IMR-90 (cell line): ENCODE data around the gene DGKE. TPM values are rescaled to one million over a fixed set of nuclear protein-coding genes. Genes with fewer than 3 reads are reported as not detected.

Experiments
- ATAC-seq: fragments of 200-7000 bp; cut with Tn5 transposase; 2 replicates; pipeline ENCODE4 v1.9.1; 2020; ENCODE audit warnings: low read depth, mild to moderate bottlenecking, moderate library complexity
- BruUV-seq: library from RNA; stranded (reverse); fragments of 400-500 nt; replicated peaks from 2 replicates; lab custom pipeline; 2021; lab: Mats Ljungman, UMichigan
- CTCF ChIA-PET: fragments of 300-600 bp; formaldehyde crosslinking; extraction: SDS; loops from one replicate; lab custom pipeline; 2021; ENCODE audit warnings: antibody characterized with exemption; lab: Yijun Ruan, JAX
- POLR2A ChIA-PET: fragments of 300-600 bp; sonication (Branson Sonifier 250); formaldehyde crosslinking; loops from one replicate; lab custom pipeline; 2022; ENCODE audit warnings: antibody characterized with exemption; ENCODE audit not compliant: unreplicated experiment; lab: Charles Lee
- DNase-seq: peaks from one replicate; pipeline ENCODE4 v3.0.0; 2013
- H2AFZ ChIP-seq: replicated peaks from 2 replicates; pipeline ENCODE3; 2013; ENCODE audit warnings: low read length, mild to moderate bottlenecking; ENCODE audit not compliant: poor library complexity
- H2AK5ac ChIP-seq: 2 replicates; pipeline ENCODE4 v1.6.1; 2013; ENCODE audit warnings: low read depth, low read length, inconsistent platforms
- H2AK9ac ChIP-seq: replicated peaks from 2 replicates; pipeline ENCODE3; 2013; ENCODE audit warnings: mild to moderate bottlenecking, low read depth, low read length, moderate library complexity; ENCODE audit not compliant: poor library complexity
- H2BK120ac ChIP-seq: 2 replicates; pipeline ENCODE4 v1.6.1; 2013; ENCODE audit warnings: low read depth, low read length, inconsistent platforms
- H2BK15ac ChIP-seq: 3 replicates; pipeline ENCODE4 v1.6.1; 2013; ENCODE audit warnings: low read depth, low read length, inconsistent platforms
- H2BK20ac ChIP-seq: 2 replicates; pipeline ENCODE4 v1.6.1; 2013; ENCODE audit warnings: low read depth, mild to moderate bottlenecking, inconsistent platforms, low read length, moderate library complexity
- H2BK5ac ChIP-seq: 2 replicates; pipeline ENCODE4 v1.6.1; 2013; ENCODE audit warnings: mild to moderate bottlenecking, low read depth, low read length, inconsistent platforms; ENCODE audit not compliant: poor library complexity, severe bottlenecking
- H3K14ac ChIP-seq: replicated peaks from 2 replicates; pipeline ENCODE4 v1.6.1; 2013; ENCODE audit warnings: low read depth, low read length, inconsistent platforms
- H3K18ac ChIP-seq: 2 replicates; pipeline ENCODE4 v1.6.1; 2013; ENCODE audit warnings: low read depth, low read length, control low read depth
- H3K23ac ChIP-seq: 2 replicates; pipeline ENCODE4 v1.6.1; 2013; ENCODE audit warnings: low read depth, low read length, inconsistent platforms
- H3K27ac ChIP-seq: 2 replicates; pipeline ENCODE4 v1.5.1; 2013; ENCODE audit warnings: mild to moderate bottlenecking, control low read depth, low read length; ENCODE audit not compliant: insufficient read depth
- H3K27me3 ChIP-seq: 2 replicates; pipeline ENCODE4 v1.6.1; 2013; ENCODE audit warnings: low read length; ENCODE audit not compliant: control insufficient read depth, insufficient read depth
- H3K36me3 ChIP-seq: 2 replicates; pipeline ENCODE4 v1.6.1; 2013; ENCODE audit warnings: low read length, mixed read lengths; ENCODE audit not compliant: control insufficient read depth, insufficient read depth
- H3K4ac ChIP-seq: 2 replicates; pipeline ENCODE4 v1.6.1; 2013; ENCODE audit warnings: low read depth, low read length, inconsistent platforms
- H3K4me1 ChIP-seq: 2 replicates; pipeline ENCODE4 v1.6.1; 2013; ENCODE audit warnings: low read length, mixed read lengths; ENCODE audit not compliant: control insufficient read depth, insufficient read depth
- H3K4me2 ChIP-seq: 2 replicates; pipeline ENCODE4 v1.6.1; 2013; ENCODE audit warnings: low read depth, mild to moderate bottlenecking, control low read depth, low read length, moderate library complexity
- H3K4me3 ChIP-seq: 2 replicates; pipeline ENCODE4 v1.5.1; 2013; ENCODE audit warnings: low read depth, mild to moderate bottlenecking, control low read depth, low read length, moderate library complexity; ENCODE audit not compliant: insufficient read depth
- H3K56ac ChIP-seq: 2 replicates; pipeline ENCODE4 v1.6.1; 2013; ENCODE audit warnings: low read length, inconsistent platforms; ENCODE audit not compliant: insufficient read depth; ENCODE audit errors: extremely low read depth
- H3K79me1 ChIP-seq, 2 experiments: 2 replicates each; pipeline ENCODE4 v1.6.1; 2013; ENCODE audit warnings: low read length in 2 of 2, inconsistent platforms in 1 of 2, low read depth in 1 of 2
- H3K9ac ChIP-seq: 2 replicates; pipeline ENCODE4 v1.6.1; 2013; ENCODE audit warnings: low read depth, low read length, control low read depth
- H3K9me1 ChIP-seq: 2 replicates; pipeline ENCODE4 v1.6.1; 2013; ENCODE audit warnings: low read length, inconsistent platforms; ENCODE audit not compliant: insufficient read depth
- H3K9me3 ChIP-seq: 2 replicates; pipeline ENCODE4 v1.6.1; 2013; ENCODE audit warnings: low read length; ENCODE audit not compliant: control insufficient read depth, insufficient read depth
- H4K20me1 ChIP-seq: 2 replicates; pipeline ENCODE4 v1.6.1; 2013; ENCODE audit warnings: low read length, inconsistent platforms; ENCODE audit not compliant: insufficient read depth
- H4K5ac ChIP-seq: 2 replicates; pipeline ENCODE4 v1.6.1; 2013; ENCODE audit warnings: mild to moderate bottlenecking, low read depth, low read length, control low read depth
- H4K8ac ChIP-seq, 2 experiments: 2 replicates each; pipeline ENCODE4 v1.6.1; 2013; ENCODE audit warnings: low read depth in 2 of 2, low read length in 2 of 2, control low read depth in 1 of 2, inconsistent platforms in 1 of 2
- H4K91ac ChIP-seq: 2 replicates; pipeline ENCODE4 v1.6.1; 2013; ENCODE audit warnings: low read depth, low read length, inconsistent platforms; ENCODE audit not compliant: insufficient read depth
- CEBPB ChIP-seq: IDR thresholded peaks from 2 replicates; pipeline ENCODE4 v1.6.1; 2012; ENCODE audit warnings: low read depth, low read length, improper control_type of control experiment
- CHD1 ChIP-seq: IDR thresholded peaks from 2 replicates; pipeline ENCODE4 v1.6.1; 2012; ENCODE audit warnings: low read depth, low read length, improper control_type of control experiment
- FOS ChIP-seq: fragments of 150-350 bp; IDR thresholded peaks from 2 replicates; pipeline ENCODE4 v1.6.1; 2016; ENCODE audit warnings: low read depth, low read length
- MAFK ChIP-seq: IDR thresholded peaks from 2 replicates; pipeline ENCODE4 v1.6.1; 2012; ENCODE audit warnings: low read depth, low read length, improper control_type of control experiment
- MAZ ChIP-seq: IDR thresholded peaks from 2 replicates; pipeline ENCODE4 v1.6.1; 2012; ENCODE audit warnings: low read depth, mild to moderate bottlenecking, low read length, improper control_type of control experiment, moderate library complexity, borderline replicate concordance
- MXI1 ChIP-seq: IDR thresholded peaks from 2 replicates; pipeline ENCODE4 v1.6.1; 2012; ENCODE audit warnings: low read depth, mild to moderate bottlenecking, low read length, moderate library complexity, borderline replicate concordance
- NFE2L2 ChIP-seq: fragments of 150-350 bp; IDR thresholded peaks from 2 replicates; pipeline ENCODE4 v1.6.1; 2016; ENCODE audit warnings: low read depth, mild to moderate bottlenecking, low read length
- POLR2A ChIP-seq: IDR thresholded peaks from 2 replicates; pipeline ENCODE4 v1.6.1; 2012; ENCODE audit warnings: mild to moderate bottlenecking, low read depth, low read length
- RCOR1 ChIP-seq: IDR thresholded peaks from 2 replicates; pipeline ENCODE4 v1.6.1; 2012; ENCODE audit warnings: mild to moderate bottlenecking, low read length, improper control_type of control experiment; ENCODE audit not compliant: insufficient replicate concordance
- RFX5 ChIP-seq: IDR thresholded peaks from 2 replicates; pipeline ENCODE4 v1.8.0; 2012; ENCODE audit warnings: low read depth, mild to moderate bottlenecking, low read length, moderate library complexity
- SMC3 ChIP-seq: fragments of 150-350 bp; IDR thresholded peaks from 2 replicates; pipeline ENCODE4 v1.6.1; 2016; ENCODE audit warnings: low read depth, mild to moderate bottlenecking, antibody characterized with exemption, low read length, moderate library complexity
- WGBS, 2 experiments: methylation state at CpG; one replicate each; pipeline versions ENCODE4 v1.1.5 to v1.1.7; 2013; ENCODE audit warnings: missing lambda C conversion rate in 2 of 2; ENCODE audit not compliant: insufficient read length in 1 of 2; ENCODE audit errors: extremely low coverage in 2 of 2; 5-methylcytosine and 5-hydroxymethylcytosine counted together
- dilution Hi-C: fragments of 300-500 bp; cut with HindIII; formaldehyde crosslinking; loops from one replicate; pipeline ENCODE4 v1.14.3; 2018; ENCODE audit warnings: low sequenced_read_pairs; ENCODE audit not compliant: unreplicated experiment
- in situ Hi-C: fragments of 300-500 bp; cut with MboI; formaldehyde crosslinking; loops from 3 replicates; pipeline ENCODE4 v1.14.3; 2019; ENCODE audit warnings: low sequenced_read_pairs, inconsistent platforms, mixed read lengths
- intact Hi-C: fragments of 100-400 bp; cut with micrococcal nuclease; formaldehyde crosslinking; loops from 2 replicates; pipeline ENCODE4 v1.10.0; 2022
- polyA plus RNA-seq, 3 experiments: library from polyadenylated mRNA; depleted of rRNA; stranded (reverse); fragments of >200 nt; gene quantifications; 2 replicates each; pipeline ENCODE4 v1.2.3, GENCODE V29; 2012; ENCODE audit warnings: low replicate concordance in 1 of 3
- total RNA-seq: library from RNA; depleted of rRNA; stranded (reverse); fragments of >200 nt; gene quantifications from 2 replicates; pipeline ENCODE4 v1.2.3, GENCODE V29; 2012
- TF ChIP-seq, protein P1 (sequence below): fragments of 150-350 bp; IDR thresholded peaks from 2 replicates; pipeline ENCODE4 v1.6.1; 2016; ENCODE audit warnings: low read depth, mild to moderate bottlenecking, low read length, moderate library complexity, borderline replicate concordance
- TF ChIP-seq, protein P2 (sequence below): conservative IDR thresholded peaks from 2 replicates; pipeline ENCODE4 v1.5.1; 2012; ENCODE audit warnings: mild to moderate bottlenecking, low read depth, low read length, improper control_type of control experiment
- TF ChIP-seq, protein P3 (sequence below): fragments of 150-350 bp; IDR thresholded peaks from 2 replicates; pipeline ENCODE4 v1.6.1; 2017; ENCODE audit warnings: mild to moderate bottlenecking, antibody characterized with exemption, low read length, low read depth

The DGKE gene
- total and polyA plus RNA-seq, 2 of the 4 experiments (the other 2 are of a cell fraction): 3.9 to 5.0 TPM

DNA sequence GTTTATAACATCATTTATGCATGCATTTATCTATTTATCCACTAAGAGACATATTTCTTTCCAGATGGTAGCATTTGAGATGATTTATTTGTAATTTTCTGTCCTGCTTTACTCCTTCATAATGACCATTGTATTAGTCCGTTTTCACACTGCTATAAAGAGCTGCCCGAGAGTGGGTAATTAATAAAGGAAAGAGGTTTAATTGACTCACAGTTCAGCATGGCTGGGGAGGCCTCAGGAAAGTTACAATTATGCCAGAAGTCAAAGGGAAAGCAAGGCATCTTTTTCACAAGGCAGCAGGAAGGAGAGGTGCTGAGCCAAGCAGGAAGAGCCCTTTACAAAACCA, 51.3 kb downstream of the DGKE start:
- Histone ChIP-seq H2AK9ac (no peak overlapping the region), H2BK120ac (no peak overlapping the region), H3K27ac (no peak overlapping the region), H3K4me3 (no peak overlapping the region), H3K18ac (no peak overlapping the region), H3K9ac (no peak overlapping the region), H2BK15ac (no peak overlapping the region), H3K56ac (no peak overlapping the region), H4K20me1 (no peaks in the 10 kb centered on the region), H3K23ac (no peak overlapping the region), H4K8ac (no peak overlapping the region), H3K4me2 (no peak overlapping the region), H2BK20ac (no peak overlapping the region), H3K9me3 (peaks cover 3% of the 10 kb centered on the region; the same call in 1 of the 2 replicates), H4K91ac (no peak overlapping the region), H3K79me1 (0 out of 4 replicates have a peak, but pooled peaks cover 0 to 5% of the 10 kb centered on the region in 2 experiments), H3K4ac (no peak overlapping the region), H3K36me3 (peaks cover 18% of the 10 kb centered on the region), H3K27me3 (no peaks in the 10 kb centered on the region), H3K4me1 (no peaks in the 10 kb centered on the region), H4K5ac (no peak overlapping the region), H2AFZ (no peak overlapping the region), H3K9me1 (peaks cover 3% of the 10 kb centered on the region; the same call in 1 of the 2 replicates), H3K14ac (no peak overlapping the region), H2AK5ac (no peak overlapping the region), H2BK5ac (no peak overlapping the region)
- CTCF ChIA-PET: interaction anchor here (1.1 kb wide), 1 partner anchor 12 kb away, joined by 3 read pairs; no protein-coding TSS in a partner anchor
- POLR2A ChIA-PET: no interaction called here
- WGBS, 2 experiments: 80% methylated on average over 1 of the region's 2 CpGs; no CpG with 5 or more reads in 1 of the 2 experiments
- TF ChIP-seq, protein P1, sequence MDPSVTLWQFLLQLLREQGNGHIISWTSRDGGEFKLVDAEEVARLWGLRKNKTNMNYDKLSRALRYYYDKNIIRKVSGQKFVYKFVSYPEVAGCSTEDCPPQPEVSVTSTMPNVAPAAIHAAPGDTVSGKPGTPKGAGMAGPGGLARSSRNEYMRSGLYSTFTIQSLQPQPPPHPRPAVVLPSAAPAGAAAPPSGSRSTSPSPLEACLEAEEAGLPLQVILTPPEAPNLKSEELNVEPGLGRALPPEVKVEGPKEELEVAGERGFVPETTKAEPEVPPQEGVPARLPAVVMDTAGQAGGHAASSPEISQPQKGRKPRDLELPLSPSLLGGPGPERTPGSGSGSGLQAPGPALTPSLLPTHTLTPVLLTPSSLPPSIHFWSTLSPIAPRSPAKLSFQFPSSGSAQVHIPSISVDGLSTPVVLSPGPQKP: no peak
- TF ChIP-seq, protein P2, sequence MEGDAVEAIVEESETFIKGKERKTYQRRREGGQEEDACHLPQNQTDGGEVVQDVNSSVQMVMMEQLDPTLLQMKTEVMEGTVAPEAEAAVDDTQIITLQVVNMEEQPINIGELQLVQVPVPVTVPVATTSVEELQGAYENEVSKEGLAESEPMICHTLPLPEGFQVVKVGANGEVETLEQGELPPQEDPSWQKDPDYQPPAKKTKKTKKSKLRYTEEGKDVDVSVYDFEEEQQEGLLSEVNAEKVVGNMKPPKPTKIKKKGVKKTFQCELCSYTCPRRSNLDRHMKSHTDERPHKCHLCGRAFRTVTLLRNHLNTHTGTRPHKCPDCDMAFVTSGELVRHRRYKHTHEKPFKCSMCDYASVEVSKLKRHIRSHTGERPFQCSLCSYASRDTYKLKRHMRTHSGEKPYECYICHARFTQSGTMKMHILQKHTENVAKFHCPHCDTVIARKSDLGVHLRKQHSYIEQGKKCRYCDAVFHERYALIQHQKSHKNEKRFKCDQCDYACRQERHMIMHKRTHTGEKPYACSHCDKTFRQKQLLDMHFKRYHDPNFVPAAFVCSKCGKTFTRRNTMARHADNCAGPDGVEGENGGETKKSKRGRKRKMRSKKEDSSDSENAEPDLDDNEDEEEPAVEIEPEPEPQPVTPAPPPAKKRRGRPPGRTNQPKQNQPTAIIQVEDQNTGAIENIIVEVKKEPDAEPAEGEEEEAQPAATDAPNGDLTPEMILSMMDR: no peak
- TF ChIP-seq MXI1: no peak
- no peak for TF ChIP-seq SMC3
- TF ChIP-seq MAZ: no peak
- TF ChIP-seq MAFK: no peak
- TF ChIP-seq RFX5: no peak
- no peak for TF ChIP-seq POLR2A
- TF ChIP-seq CHD1: no peak
- TF ChIP-seq, protein P3, sequence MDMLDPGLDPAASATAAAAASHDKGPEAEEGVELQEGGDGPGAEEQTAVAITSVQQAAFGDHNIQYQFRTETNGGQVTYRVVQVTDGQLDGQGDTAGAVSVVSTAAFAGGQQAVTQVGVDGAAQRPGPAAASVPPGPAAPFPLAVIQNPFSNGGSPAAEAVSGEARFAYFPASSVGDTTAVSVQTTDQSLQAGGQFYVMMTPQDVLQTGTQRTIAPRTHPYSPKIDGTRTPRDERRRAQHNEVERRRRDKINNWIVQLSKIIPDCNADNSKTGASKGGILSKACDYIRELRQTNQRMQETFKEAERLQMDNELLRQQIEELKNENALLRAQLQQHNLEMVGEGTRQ: no peak
- no peak for TF ChIP-seq CEBPB
- TF ChIP-seq FOS: no peak
- TF ChIP-seq NFE2L2: no peak
- TF ChIP-seq RCOR1: no peak
- DNase-seq: no peak
- in situ Hi-C loops: no loop called here
- dilution Hi-C loops: no loop called here
- no peak for ATAC-seq
- intact Hi-C loops: no loop called here
- no TSS peak for BruUV-seq
